ENCODE data around the gene ZNF536. TPM values are rescaled to one million over a fixed set of nuclear protein-coding genes. Genes with fewer than 3 reads are reported as not detected.

Gene ZNF536
- total RNA-seq, 4 donors from 2014 or later: 4.3 to 7.6 (median 5.5) TPM

DNA sequence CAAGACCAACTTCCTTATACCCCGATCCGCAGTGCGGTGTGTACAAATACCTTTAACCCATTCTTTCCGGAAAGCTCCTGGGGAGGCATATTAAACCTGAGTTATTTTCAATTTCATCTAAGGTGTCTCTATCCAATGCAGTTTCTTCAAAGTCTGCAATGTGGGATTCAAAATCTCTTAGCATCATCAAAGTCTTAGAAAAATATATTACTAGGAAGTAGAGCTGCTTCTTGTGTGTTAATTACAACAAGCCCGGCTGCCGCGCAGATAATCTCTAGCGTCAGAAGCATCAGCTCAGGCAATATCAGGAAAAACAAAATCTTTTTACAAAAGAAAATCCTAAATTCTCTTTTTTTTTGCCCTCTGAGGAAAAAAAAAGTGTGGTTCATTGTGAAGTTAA is 48.1 kb downstream of the ZNF536 start:
- TF ChIP-seq POLR2A (IDR thresholded peaks at IDR 0.05): no peak
- TF ChIP-seq, protein P1, sequence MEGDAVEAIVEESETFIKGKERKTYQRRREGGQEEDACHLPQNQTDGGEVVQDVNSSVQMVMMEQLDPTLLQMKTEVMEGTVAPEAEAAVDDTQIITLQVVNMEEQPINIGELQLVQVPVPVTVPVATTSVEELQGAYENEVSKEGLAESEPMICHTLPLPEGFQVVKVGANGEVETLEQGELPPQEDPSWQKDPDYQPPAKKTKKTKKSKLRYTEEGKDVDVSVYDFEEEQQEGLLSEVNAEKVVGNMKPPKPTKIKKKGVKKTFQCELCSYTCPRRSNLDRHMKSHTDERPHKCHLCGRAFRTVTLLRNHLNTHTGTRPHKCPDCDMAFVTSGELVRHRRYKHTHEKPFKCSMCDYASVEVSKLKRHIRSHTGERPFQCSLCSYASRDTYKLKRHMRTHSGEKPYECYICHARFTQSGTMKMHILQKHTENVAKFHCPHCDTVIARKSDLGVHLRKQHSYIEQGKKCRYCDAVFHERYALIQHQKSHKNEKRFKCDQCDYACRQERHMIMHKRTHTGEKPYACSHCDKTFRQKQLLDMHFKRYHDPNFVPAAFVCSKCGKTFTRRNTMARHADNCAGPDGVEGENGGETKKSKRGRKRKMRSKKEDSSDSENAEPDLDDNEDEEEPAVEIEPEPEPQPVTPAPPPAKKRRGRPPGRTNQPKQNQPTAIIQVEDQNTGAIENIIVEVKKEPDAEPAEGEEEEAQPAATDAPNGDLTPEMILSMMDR (IDR thresholded peaks at IDR 0.05): no peak
- TF ChIP-seq EP300 (IDR thresholded peaks at IDR 0.05): no peak
- no peak for TF ChIP-seq POLR2AphosphoS5 (IDR thresholded peaks at IDR 0.05)
- H3K4me1 ChIP-seq: no peaks in the 10 kb centered on the region
- H3K36me3 ChIP-seq: no peaks in the 10 kb centered on the region
- no peak for ATAC-seq
- no peak overlapping the region for H3K27ac ChIP-seq
- no peak overlapping the region for H3K4me3 ChIP-seq
- WGBS, 2 donors (ENCODE audit: low coverage in 1 of 2): 75 to 82% methylated on average over 5 to 8 of the region's 8 CpGs
- peaks cover 31% of the 10 kb centered on the region for H3K27me3 ChIP-seq
- no peaks in the 10 kb centered on the region for H3K9me3 ChIP-seq

DNA sequence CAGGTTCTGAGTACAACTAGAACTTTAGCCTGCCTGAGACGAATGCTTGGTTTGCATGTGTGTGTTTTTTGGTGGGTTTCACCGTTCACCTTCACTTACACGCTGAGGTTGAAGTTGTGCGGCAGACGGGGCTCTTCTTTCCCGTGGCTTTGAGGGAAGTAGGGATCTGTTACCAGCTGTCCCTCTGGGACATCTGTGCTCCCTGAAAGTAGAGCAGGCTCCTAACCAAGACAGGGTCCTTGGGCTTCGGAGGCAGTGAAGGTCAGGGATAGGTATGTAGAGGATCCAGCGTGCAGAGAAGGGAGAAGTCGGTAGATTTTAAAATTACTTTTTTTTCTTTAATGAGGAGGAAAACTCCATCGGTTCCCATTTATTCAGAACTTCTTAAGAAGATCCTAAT is 48.7 kb downstream of the ZNF536 start:
- Histone ChIP-seq H3K4me1 (no peaks in the 10 kb centered on the region), H3K9me3 (no peaks in the 10 kb centered on the region), H3K4me3 (no peak overlapping the region), H3K36me3 (no peaks in the 10 kb centered on the region), H3K27me3 (peaks cover 33% of the 10 kb centered on the region), H3K27ac (no peak overlapping the region)
- TF ChIP-seq POLR2A (IDR thresholded peaks at IDR 0.05): no peak
- TF ChIP-seq EP300 (IDR thresholded peaks at IDR 0.05): no peak
- TF ChIP-seq POLR2AphosphoS5 (IDR thresholded peaks at IDR 0.05): no peak
- TF ChIP-seq, protein P1 (IDR thresholded peaks at IDR 0.05): no peak
- 88 to 89% methylated on average over 8 of the region's 10 CpGs for WGBS, 2 donors (ENCODE audit: low coverage in 1 of 2)
- ATAC-seq: no peak

DNA sequence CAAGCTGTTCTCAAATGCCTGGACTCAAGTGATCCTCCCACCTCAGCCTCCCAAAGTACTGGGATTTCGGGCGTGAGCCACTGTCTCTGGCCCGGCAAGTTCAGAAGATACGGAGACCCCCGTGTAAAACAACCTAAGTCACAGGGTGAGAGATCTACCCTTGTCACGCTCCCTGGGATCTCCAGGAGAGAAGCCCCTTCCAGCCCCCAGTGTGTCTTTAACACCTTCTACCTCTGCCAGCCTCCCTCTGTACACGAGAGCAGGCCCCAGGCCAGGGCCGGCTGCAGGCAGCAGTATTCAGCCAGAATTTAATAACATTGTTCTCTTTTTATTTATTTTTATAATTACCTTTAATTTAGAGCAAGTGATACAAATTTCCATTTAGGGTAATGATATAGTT is 49.4 kb downstream of the ZNF536 start:
- H3K9me3 ChIP-seq: no peaks in the 10 kb centered on the region
- no peak for TF ChIP-seq EP300 (IDR thresholded peaks at IDR 0.05)
- TF ChIP-seq, protein P1 (IDR thresholded peaks at IDR 0.05): no peak
- TF ChIP-seq POLR2A (IDR thresholded peaks at IDR 0.05): no peak
- no peak for TF ChIP-seq POLR2AphosphoS5 (IDR thresholded peaks at IDR 0.05)
- no peaks in the 10 kb centered on the region for H3K36me3 ChIP-seq
- H3K4me1 ChIP-seq: no peaks in the 10 kb centered on the region
- no peak overlapping the region for H3K4me3 ChIP-seq
- no peak overlapping the region for H3K27ac ChIP-seq
- peaks cover 36% of the 10 kb centered on the region for H3K27me3 ChIP-seq
- 82 to 83% methylated on average over 2 to 8 of the region's 8 CpGs for WGBS, 2 donors (ENCODE audit: low coverage in 1 of 2)
- no peak for ATAC-seq

DNA sequence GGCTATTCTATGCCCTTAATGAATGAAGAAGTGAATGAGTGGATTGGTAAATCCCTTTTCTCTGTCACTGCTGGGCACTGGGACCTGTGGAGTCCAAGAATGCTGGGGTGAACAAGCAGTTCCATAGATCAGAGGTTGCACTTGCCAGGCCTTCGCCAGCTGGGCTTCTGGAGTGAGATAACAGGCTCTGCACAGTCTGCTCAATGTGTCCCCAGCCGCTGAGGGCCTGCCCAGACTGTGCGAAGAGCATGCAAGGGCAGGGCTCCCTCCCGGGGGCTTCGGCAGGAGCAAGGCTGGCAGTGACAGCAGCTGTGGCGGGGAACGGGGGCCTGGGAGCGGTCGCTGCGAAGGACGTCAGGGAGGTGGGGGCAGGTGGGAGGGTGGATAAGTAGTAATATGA is 51.3 kb downstream of the ZNF536 start:
- WGBS, 2 donors (ENCODE audit: low coverage in 1 of 2): 20% methylated on average over 1 of the region's 11 CpGs; no CpG with 5 or more reads in 1 of the 2 donors

More for the DNA sequence above, 51.3 kb downstream of the ZNF536 start:
- peaks cover 36% of the 10 kb centered on the region for H3K27me3 ChIP-seq
- ATAC-seq: no peak
- no peaks in the 10 kb centered on the region for H3K36me3 ChIP-seq
- no peak overlapping the region for H3K27ac ChIP-seq
- H3K4me3 ChIP-seq: no peak overlapping the region
- H3K4me1 ChIP-seq: no peaks in the 10 kb centered on the region
- no peaks in the 10 kb centered on the region for H3K9me3 ChIP-seq
- TF ChIP-seq, protein P1 (IDR thresholded peaks at IDR 0.05): no peak
- no peak for TF ChIP-seq POLR2AphosphoS5 (IDR thresholded peaks at IDR 0.05)
- TF ChIP-seq POLR2A (IDR thresholded peaks at IDR 0.05): no peak
- no peak for TF ChIP-seq EP300 (IDR thresholded peaks at IDR 0.05)
